Lower leg skin (tissue), 3 donors: ENCODE measurements around the gene PTPRN2.

Source experiments
- CTCF ChIP-seq, 3 donors: fragments of 450-650 bp; IDR thresholded peaks; one replicate each; pipeline ENCODE4 v1.5.1; 2016; ENCODE audit warnings: antibody characterized with exemption in 3 of 3, mild to moderate bottlenecking in 3 of 3, moderate library complexity in 2 of 3
- POLR2A ChIP-seq, 2 donors: fragments of 450-650 bp; IDR thresholded peaks; one replicate each; pipeline ENCODE4 v1.6.1; 2016 to 2017; ENCODE audit warnings: antibody characterized with exemption in 2 of 2, mild to moderate bottlenecking in 1 of 2, moderate library complexity in 1 of 2

- no peak for TF ChIP-seq CTCF (IDR thresholded peaks at IDR 0.05)
- no peak for TF ChIP-seq POLR2A (IDR thresholded peaks at IDR 0.05)
These were observed 192.7 kb downstream of the PTPRN2 start for GRCh38 chr7:158394936-158395335.
